ENCODE results near the gene EHBP1.
"Not testable (repeated sequence)": the region's sequence is repeated elsewhere in the genome, so short reads cannot be mapped to it uniquely, and the experiment has no call there.

Gene EHBP1

GRCh38 chr2:63074399-63074798 lies 368.9 kb downstream of the EHBP1 start:
- DNase-seq (ENCODE audit: low spot score): not testable (repeated sequence)

- peak; percentile 79 for DNase-seq (ENCODE audit: low spot score)
Measured at GRCh38 chr2:63078852-63079606, 373.5 kb downstream of the EHBP1 start.

GRCh38 chr2:63081404-63081803 lies 375.9 kb downstream of the EHBP1 start:
- DNase-seq (ENCODE audit: low spot score): no peak

- no peak for DNase-seq (ENCODE audit: low spot score)
Measured at GRCh38 chr2:63086687-63087086, 381.2 kb downstream of the EHBP1 start.

- DNase-seq (ENCODE audit: low spot score): no peak
Measured at GRCh38 chr2:63092401-63092800, 386.9 kb downstream of the EHBP1 start.

GRCh38 chr2:63092857-63093256 lies 387.3 kb downstream of the EHBP1 start:
- DNase-seq (ENCODE audit: low spot score): no peak

GRCh38 chr2:63093502-63093901 lies 388.0 kb downstream of the EHBP1 start:
- DNase-seq (ENCODE audit: low spot score): no peak

Measured in kidney tubule cell (primary cell).